GM12878 (cell line): ENCODE data around the gene SPRED2. TPM values are rescaled to one million over a fixed set of nuclear protein-coding genes. Genes with fewer than 3 reads are reported as not detected.

Source experiments
- ATAC-seq: fragments of 200-7000 bp; cut with Tn5 transposase; 3 replicates; pipeline ENCODE4 v1.9.1; 2020; ENCODE audit warnings: mild to moderate bottlenecking, moderate library complexity
- BruUV-seq: library from RNA; stranded (reverse); fragments of 400-500 nt; replicated peaks from 2 replicates; lab custom pipeline; 2021; lab: Mats Ljungman, UMichigan
- CTCF ChIA-PET: fragments of 300-600 bp; sonication (Branson Sonifier 250); formaldehyde crosslinking; extraction: SDS; loops from one replicate; lab custom pipeline; 2021; ENCODE audit warnings: inconsistent platforms; lab: Yijun Ruan, JAX
- POLR2A ChIA-PET: fragments of 350-600 bp; formaldehyde crosslinking; extraction: SDS; loops from one replicate; lab custom pipeline; 2021; ENCODE audit warnings: inconsistent platforms; lab: Charles Lee
- RAD21 ChIA-PET: fragments of 300-600 bp; sonication (Branson Sonifier 250); formaldehyde crosslinking; loops from one replicate; lab custom pipeline; 2023; ENCODE audit warnings: antibody characterized with exemption; ENCODE audit not compliant: unreplicated experiment; lab: Charles Lee
- SMC1A ChIA-PET: fragments of 300-600 bp; sonication (Branson Sonifier 250); formaldehyde crosslinking; loops from one replicate; lab custom pipeline; 2023; ENCODE audit not compliant: unreplicated experiment, uncharacterized antibody; lab: Charles Lee
- DNase-seq: peaks from one replicate; pipeline ENCODE4 v3.0.0-alpha.2; 2011; ENCODE audit warnings: low read depth, low spot score
- FAIRE-seq: peaks from 3 replicates; lab custom pipeline; 2011; peaks lifted over from hg19 to GRCh38; lab: Jason Lieb, UNC
- H2AFZ ChIP-seq: 2 replicates; pipeline ENCODE4 v1.6.0; 2011; ENCODE audit warnings: low read depth, low read length, control low read depth; ENCODE audit not compliant: control insufficient read depth
- H3K27ac ChIP-seq: 2 replicates; pipeline ENCODE4 v1.5.1; 2011; ENCODE audit warnings: control low read depth; ENCODE audit not compliant: control insufficient read depth, insufficient read depth
- H3K27me3 ChIP-seq, 2 experiments: replicated peaks in 1 of 2; 2 replicates each; pipeline versions ENCODE4 v1.6.0 to v1.6.1; 2011; ENCODE audit warnings: low read length in 1 of 2; ENCODE audit not compliant: control insufficient read depth in 2 of 2, insufficient read depth in 2 of 2
- H3K36me3 ChIP-seq, 2 experiments: 2 replicates each; pipeline ENCODE4 v1.5.1; 2011; ENCODE audit warnings: low read length in 1 of 2; ENCODE audit not compliant: control insufficient read depth in 2 of 2, insufficient read depth in 2 of 2
- H3K4me1 ChIP-seq: 2 replicates; pipeline ENCODE4 v1.6.1; 2011; ENCODE audit warnings: mild to moderate bottlenecking, low read length, moderate library complexity, mixed read lengths; ENCODE audit not compliant: control insufficient read depth, insufficient read depth
- H3K4me2 ChIP-seq: 2 replicates; pipeline ENCODE4 v1.6.0; 2011; ENCODE audit warnings: control low read depth; ENCODE audit not compliant: control insufficient read depth, insufficient read depth
- H3K4me3 ChIP-seq: fragments of 200-600 bp; sonication (generic); 2 replicates; pipeline ENCODE4 v1.5.1; 2016
- H3K79me2 ChIP-seq: 2 replicates; pipeline ENCODE4 v1.6.0; 2011; ENCODE audit warnings: low read length; ENCODE audit not compliant: control insufficient read depth, insufficient read depth
- H3K9ac ChIP-seq: 2 replicates; pipeline ENCODE4 v1.8.0; 2011; ENCODE audit warnings: low read length, control low read depth, mixed read lengths; ENCODE audit not compliant: control insufficient read depth, insufficient read depth
- H3K9me3 ChIP-seq: replicated peaks from 3 replicates; pipeline ENCODE4 v1.5.1; 2011; ENCODE audit warnings: mild to moderate bottlenecking, low read length; ENCODE audit not compliant: control insufficient read depth, insufficient read depth
- H4K20me1 ChIP-seq: 2 replicates; pipeline ENCODE4 v1.6.0; 2011; ENCODE audit not compliant: control insufficient read depth, insufficient read depth
- CEBPB ChIP-seq, 2 experiments: fragments of 150-350 bp in 1 of 2; IDR thresholded peaks; 2 replicates each; pipeline ENCODE4 v1.6.1; 2012 to 2014; ENCODE audit warnings: low read depth in 2 of 2, low read length in 2 of 2, borderline replicate concordance in 1 of 2, inconsistent platforms in 1 of 2
- CHD4 ChIP-seq: fragments of 200-600 bp; sonication (generic); IDR thresholded peaks from 2 replicates; pipeline ENCODE4 v1.6.1; 2016; ENCODE audit warnings: mild to moderate bottlenecking
- EED ChIP-seq: sonication (generic); IDR thresholded peaks from 2 replicates; pipeline ENCODE4 v1.6.1; 2016; ENCODE audit warnings: antibody characterized with exemption, low read depth
- EGR1 ChIP-seq, 2 experiments: IDR thresholded peaks; 1 replicate in 1 of 2; 2 replicates in 1 of 2; pipeline ENCODE4 v1.6.1; 2011 to 2012; ENCODE audit warnings: low read depth in 2 of 2, low read length in 2 of 2, borderline replicate concordance in 1 of 2, mild to moderate bottlenecking in 1 of 2, moderate library complexity in 1 of 2
- IRF4 ChIP-seq: IDR thresholded peaks from 2 replicates; pipeline ENCODE4 v1.6.1; 2011; ENCODE audit warnings: low read depth, low read length
- JUND ChIP-seq: IDR thresholded peaks from 2 replicates; pipeline ENCODE4 v1.6.1; 2012; ENCODE audit warnings: low read depth, mild to moderate bottlenecking, low read length, improper control_type of control experiment, moderate library complexity
- POLR2AphosphoS2 ChIP-seq: IDR thresholded peaks from 2 replicates; pipeline ENCODE4 v1.6.1; 2011; ENCODE audit warnings: low read depth, mild to moderate bottlenecking, low read length, improper control_type of control experiment, moderate library complexity
- RBBP5 ChIP-seq: fragments of 200-600 bp; sonication (generic); conservative IDR thresholded peaks from 2 replicates; pipeline ENCODE4 v1.6.1; 2016
- SUZ12 ChIP-seq: fragments of 200-600 bp; sonication (generic); IDR thresholded peaks from one replicate; pipeline ENCODE4 v1.6.1; 2018; ENCODE audit warnings: antibody characterized with exemption, mild to moderate bottlenecking; ENCODE audit not compliant: unreplicated experiment
- YBX1 ChIP-seq: fragments of 450-650 bp; IDR thresholded peaks from 2 replicates; pipeline ENCODE4 v1.6.1; 2016; ENCODE audit warnings: antibody characterized with exemption
- ZNF217 ChIP-seq: fragments of 450-650 bp; IDR thresholded peaks from 2 replicates; pipeline ENCODE4 v1.6.1; 2017; ENCODE audit warnings: antibody characterized with exemption, mild to moderate bottlenecking
- ZNF274 ChIP-seq: IDR thresholded peaks from one replicate; pipeline ENCODE4 v1.8.0; 2011; ENCODE audit not compliant: insufficient read length, insufficient read depth
- ZNF622 ChIP-seq: fragments of 450-650 bp; IDR thresholded peaks from 2 replicates; pipeline ENCODE4 v1.6.1; 2017; ENCODE audit warnings: mild to moderate bottlenecking, inconsistent platforms
- WGBS: methylation state at CpG from one replicate; pipeline ENCODE4 v1.1.6; 2016; ENCODE audit warnings: low lambda C conversion rate; ENCODE audit not compliant: insufficient replicate concordance, insufficient coverage; ENCODE audit errors: missing lambda C conversion rate; 5-methylcytosine and 5-hydroxymethylcytosine counted together
- in situ Hi-C: fragments of 300-500 bp; cut with MboI; formaldehyde crosslinking; loops from 9 replicates; pipeline ENCODE4 v1.14.3; 2018; ENCODE audit warnings: mixed read lengths
- intact Hi-C: fragments of 100-400 bp; cut with micrococcal nuclease; formaldehyde crosslinking; loops from one replicate; pipeline ENCODE4 v1.14.2; 2022; ENCODE audit not compliant: unreplicated experiment
- polyA plus RNA-seq, 11 experiments: library from polyadenylated mRNA; depleted of rRNA in 4 of 11; unstranded in 6 of 11; stranded (reverse) in 5 of 11; fragments of >200 nt; fragmentation: Nextera tagmentation in 4 of 11; fragmentation: Illumina TruSeq in 1 of 11; extraction: Ambion mirVana in 4 of 11; extraction: Trizol in 1 of 11; gene quantifications; 1 replicate in 1 of 11; 2 replicates in 10 of 11; pipeline versions ENCODE4 v1.2.1 to v1.2.3, GENCODE V29; 2011 to 2016; ENCODE audit warnings: inconsistent platforms in 2 of 11, missing spikeins in 2 of 11, low read depth in 1 of 11
- total RNA-seq, 4 experiments: library from RNA; depleted of rRNA in 3 of 4; stranded (reverse); fragments of >200 nt in 3 of 4; fragmentation: Illumina TruSeq in 1 of 4; extraction: Trizol in 1 of 4; gene quantifications; 2 replicates each; pipeline versions ENCODE4 v1.2.1 to v1.2.3, GENCODE V29; 2013 to 2021
- TF ChIP-seq, protein P1 (sequence below): fragments of 450-650 bp; IDR thresholded peaks from 2 replicates; pipeline ENCODE4 v1.6.1; 2018; ENCODE audit warnings: borderline replicate concordance, mild to moderate bottlenecking; ENCODE audit not compliant: partially characterized antibody
- TF ChIP-seq, protein P2 (sequence below): fragments of 450-650 bp; IDR thresholded peaks from 2 replicates; pipeline ENCODE4 v1.6.1; 2018; ENCODE audit warnings: mild to moderate bottlenecking, low read depth, moderate library complexity; ENCODE audit not compliant: partially characterized antibody

The SPRED2 gene
- total and polyA plus RNA-seq, 10 of the 15 experiments (the other 5 are each of a cell fraction or from before 2014, with no cell fraction given): 3.0 to 23.9 (median 9.7) TPM

DNA sequence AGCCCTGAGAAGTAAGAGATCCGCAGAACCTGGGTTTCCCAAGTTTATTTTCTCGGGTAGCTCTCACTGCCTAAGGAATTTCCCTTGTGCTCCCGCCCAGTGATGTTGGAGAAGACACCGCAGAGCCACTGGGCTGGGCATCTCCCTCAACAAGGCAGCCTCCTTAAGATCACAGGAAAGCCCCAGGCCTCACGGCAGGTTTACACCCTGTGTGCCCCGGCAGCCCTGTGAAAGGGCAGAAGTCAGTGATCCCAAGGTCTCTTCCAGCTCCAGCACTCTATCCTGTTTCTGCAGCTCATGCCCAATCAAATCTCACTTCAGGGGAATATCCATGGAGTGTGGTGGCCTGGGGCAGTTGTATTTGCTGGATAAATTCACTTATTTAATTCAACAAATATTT is 138.3 kb downstream of the SPRED2 start (continued):
- no peak for TF ChIP-seq EGR1 (IDR thresholded peaks at IDR 0.05; ENCODE audit: borderline replicate concordance in 1 of 2, low read depth in 2 of 2, low read length in 2 of 2)
- TF ChIP-seq ZNF217: no peak

DNA sequence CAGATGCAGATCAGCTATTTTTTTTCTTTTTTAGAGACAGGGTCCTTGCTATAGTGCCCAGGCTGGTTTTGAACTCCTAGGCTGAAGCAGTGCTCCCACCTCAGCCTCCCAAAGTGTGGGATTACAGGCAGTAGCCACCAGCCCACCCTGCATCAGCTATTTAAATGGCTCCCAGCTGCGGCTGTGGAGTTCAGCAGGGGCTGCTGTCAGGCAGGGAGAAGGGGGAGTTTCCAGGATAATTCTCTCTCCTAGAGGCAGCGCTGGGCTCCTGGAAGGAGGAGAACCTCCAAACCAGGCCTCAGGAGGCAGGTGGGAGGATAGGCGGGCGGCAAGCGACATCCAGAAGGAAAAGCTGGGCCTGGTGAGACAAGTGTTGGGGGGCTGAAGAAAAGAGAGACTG is 139.0 kb downstream of the SPRED2 start:
- no TSS peak for BruUV-seq
- Histone ChIP-seq H3K27ac (no peak overlapping the region), H3K9me3 (no peaks in the 10 kb centered on the region), H4K20me1 (no peaks in the 10 kb centered on the region), H3K9ac (no peak overlapping the region)
- FAIRE-seq (no peak), DNase-seq (no peak)
- ChIA-PET SMC1A (interaction anchor here (0.6 to 2.3 kb wide), 4 partner anchors 10 to 255 kb away, joined by 3 to 7 read pairs (median 4); no protein-coding TSS in a partner anchor), POLR2A (interaction anchor here (0.7 kb wide), 2 partner anchors 52 to 424 kb away, joined by 3 to 5 read pairs; no protein-coding TSS in a partner anchor)
- no peak for TF ChIP-seq RBBP5
- TF ChIP-seq, protein P1, sequence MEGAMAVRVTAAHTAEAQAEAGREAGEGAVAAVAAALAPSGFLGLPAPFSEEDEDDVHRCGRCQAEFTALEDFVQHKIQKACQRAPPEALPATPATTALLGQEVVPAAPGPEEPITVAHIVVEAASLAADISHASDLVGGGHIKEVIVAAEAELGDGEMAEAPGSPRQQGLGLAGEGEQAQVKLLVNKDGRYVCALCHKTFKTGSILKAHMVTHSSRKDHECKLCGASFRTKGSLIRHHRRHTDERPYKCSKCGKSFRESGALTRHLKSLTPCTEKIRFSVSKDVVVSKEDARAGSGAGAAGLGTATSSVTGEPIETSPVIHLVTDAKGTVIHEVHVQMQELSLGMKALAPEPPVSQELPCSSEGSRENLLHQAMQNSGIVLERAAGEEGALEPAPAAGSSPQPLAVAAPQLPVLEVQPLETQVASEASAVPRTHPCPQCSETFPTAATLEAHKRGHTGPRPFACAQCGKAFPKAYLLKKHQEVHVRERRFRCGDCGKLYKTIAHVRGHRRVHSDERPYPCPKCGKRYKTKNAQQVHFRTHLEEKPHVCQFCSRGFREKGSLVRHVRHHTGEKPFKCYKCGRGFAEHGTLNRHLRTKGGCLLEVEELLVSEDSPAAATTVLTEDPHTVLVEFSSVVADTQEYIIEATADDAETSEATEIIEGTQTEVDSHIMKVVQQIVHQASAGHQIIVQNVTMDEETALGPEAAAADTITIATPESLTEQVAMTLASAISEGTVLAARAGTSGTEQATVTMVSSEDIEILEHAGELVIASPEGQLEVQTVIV: no peak
- no peak for TF ChIP-seq SUZ12
- TF ChIP-seq ZNF274: no peak
- TF ChIP-seq, protein P2, sequence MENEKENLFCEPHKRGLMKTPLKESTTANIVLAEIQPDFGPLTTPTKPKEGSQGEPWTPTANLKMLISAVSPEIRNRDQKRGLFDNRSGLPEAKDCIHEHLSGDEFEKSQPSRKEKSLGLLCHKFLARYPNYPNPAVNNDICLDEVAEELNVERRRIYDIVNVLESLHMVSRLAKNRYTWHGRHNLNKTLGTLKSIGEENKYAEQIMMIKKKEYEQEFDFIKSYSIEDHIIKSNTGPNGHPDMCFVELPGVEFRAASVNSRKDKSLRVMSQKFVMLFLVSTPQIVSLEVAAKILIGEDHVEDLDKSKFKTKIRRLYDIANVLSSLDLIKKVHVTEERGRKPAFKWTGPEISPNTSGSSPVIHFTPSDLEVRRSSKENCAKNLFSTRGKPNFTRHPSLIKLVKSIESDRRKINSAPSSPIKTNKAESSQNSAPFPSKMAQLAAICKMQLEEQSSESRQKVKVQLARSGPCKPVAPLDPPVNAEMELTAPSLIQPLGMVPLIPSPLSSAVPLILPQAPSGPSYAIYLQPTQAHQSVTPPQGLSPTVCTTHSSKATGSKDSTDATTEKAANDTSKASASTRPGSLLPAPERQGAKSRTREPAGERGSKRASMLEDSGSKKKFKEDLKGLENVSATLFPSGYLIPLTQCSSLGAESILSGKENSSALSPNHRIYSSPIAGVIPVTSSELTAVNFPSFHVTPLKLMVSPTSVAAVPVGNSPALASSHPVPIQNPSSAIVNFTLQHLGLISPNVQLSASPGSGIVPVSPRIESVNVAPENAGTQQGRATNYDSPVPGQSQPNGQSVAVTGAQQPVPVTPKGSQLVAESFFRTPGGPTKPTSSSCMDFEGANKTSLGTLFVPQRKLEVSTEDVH: no peak
- no peak for TF ChIP-seq EED
- TF ChIP-seq ZNF622: no peak
- no peak for TF ChIP-seq YBX1
- TF ChIP-seq CHD4: no peak
- TF ChIP-seq JUND: no peak
- no peak for TF ChIP-seq POLR2AphosphoS2
- TF ChIP-seq IRF4: no peak
- no peak for TF ChIP-seq CEBPB (IDR thresholded peaks at IDR 0.05; ENCODE audit: borderline replicate concordance in 1 of 2, low read depth in 2 of 2, low read length in 2 of 2)
- TF ChIP-seq, all 136 proteins: peak for 0
- in situ Hi-C loops: no loop called here
- Histone ChIP-seq H3K79me2 (no peaks in the 10 kb centered on the region), H3K4me1 (peaks cover 8% of the 10 kb centered on the region), H3K4me2 (no peak overlapping the region), H3K4me3 (no peak overlapping the region), H2AFZ (no peak overlapping the region), H3K36me3 (no peaks in the 10 kb centered on the region), H3K27me3 (peaks cover 0 to 2% of the 10 kb centered on the region in 2 experiments; a peak in 1 of 4 replicates)
- WGBS: 85% methylated on average over 5 of the region's 5 CpGs
- RAD21 ChIA-PET: interaction anchor here (0.9 to 1.4 kb wide), 4 partner anchors 17 to 250 kb away, joined by 3 to 5 read pairs (median 3); no protein-coding TSS in a partner anchor
- CTCF ChIA-PET: interaction anchor here (0.7 to 2.6 kb wide), 7 partner anchors 10 to 280 kb away, joined by 3 to 8 read pairs (median 4); no protein-coding TSS in a partner anchor
- intact Hi-C loops: no loop called here
- ATAC-seq: no peak
